Transverse colon (tissue), 4 donors: Measurements from ENCODE around the gene SRGAP1. TPM values are rescaled to one million over a fixed set of nuclear protein-coding genes. Genes with fewer than 3 reads are reported as not detected.

Experiments
- DNase-seq: peaks from one replicate; pipeline ENCODE4 v3.0.0-alpha.2; 2019
- H3K27ac ChIP-seq, 4 donors: fragments of 200-600 bp; sonication (generic); 2 replicates each; pipeline ENCODE4 v1.5.1; 2016 to 2018; ENCODE audit warnings: inconsistent platforms in 4 of 4
- H3K27me3 ChIP-seq: fragments of 200-600 bp; sonication (generic); 2 replicates; pipeline ENCODE4 v1.5.1; 2017; ENCODE audit warnings: inconsistent platforms
- H3K36me3 ChIP-seq, 4 donors: fragments of 200-600 bp; sonication (generic); 2 replicates each; pipeline ENCODE4 v1.5.1; 2017 to 2019; ENCODE audit warnings: inconsistent platforms in 4 of 4
- H3K4me1 ChIP-seq, 4 donors: fragments of 200-600 bp; sonication (generic); 2 replicates each; pipeline ENCODE4 v1.5.1; 2017 to 2020; ENCODE audit warnings: inconsistent platforms in 4 of 4
- H3K4me3 ChIP-seq, 4 donors: fragments of 200-600 bp; sonication (generic); 1 replicate in 1 of 4; 2 replicates in 3 of 4; pipeline versions ENCODE4 v1.5.1 to v1.6.1; 2017 to 2019; ENCODE audit warnings: inconsistent platforms in 4 of 4
- H3K9me3 ChIP-seq, 2 donors: fragments of 200-600 bp; sonication (generic); 2 replicates each; pipeline ENCODE4 v1.5.1; 2017 to 2019; ENCODE audit warnings: inconsistent platforms in 2 of 2
- EP300 ChIP-seq: sonication (generic); formaldehyde crosslinking; IDR thresholded peaks from one replicate; pipeline ENCODE4 v1.6.1; 2017; ENCODE audit warnings: antibody characterized with exemption, low read depth
- POLR2A ChIP-seq: fragments of 450-650 bp; IDR thresholded peaks from one replicate; pipeline ENCODE4 v1.6.1; 2016; ENCODE audit warnings: antibody characterized with exemption, mild to moderate bottlenecking, moderate library complexity
- POLR2AphosphoS5 ChIP-seq, 3 donors: sonication (generic); formaldehyde crosslinking; IDR thresholded peaks; one replicate each; pipeline ENCODE4 v1.6.1; 2016; ENCODE audit warnings: antibody characterized with exemption in 3 of 3
- WGBS, 2 donors: methylation state at CpG; one replicate each; pipeline ENCODE4 v1.1.5; 2018; ENCODE audit warnings: low coverage in 1 of 2; 5-methylcytosine and 5-hydroxymethylcytosine counted together
- in situ Hi-C, 4 donors: fragments of 200-750 bp; cut with MboI; loops; one replicate each; pipeline versions ENCODE4 v1.15.0 to v1.15.1; 2017; ENCODE audit warnings: low sequenced_read_pairs in 3 of 4, low pct_ligation_motif_present in 1 of 4, low pct_unique_long_range_greater_than_20kb in 1 of 4
- intact Hi-C: fragments of 100-400 bp; cut with DNase I; formaldehyde crosslinking; loops from one replicate; pipeline ENCODE4 v1.15.1; 2023; ENCODE audit warnings: low total_unique reads
- total RNA-seq, 4 donors: library from RNA; depleted of rRNA; stranded (reverse); fragments of >200 nt; gene quantifications; one replicate each; pipeline ENCODE4 v1.1.0, GENCODE V29; 2016
- TF ChIP-seq, protein P1 (sequence below), 5 experiments: fragments of 200-600 bp in 3 of 5; fragments of 450-650 bp in 2 of 5; sonication (generic) in 3 of 5; IDR thresholded peaks; 1 replicate in 2 of 5; 2 replicates in 3 of 5; pipeline ENCODE4 v1.5.1; 2016 to 2017; ENCODE audit warnings: antibody characterized with exemption in 5 of 5, inconsistent platforms in 3 of 5, mild to moderate bottlenecking in 2 of 5, moderate library complexity in 1 of 5

SRGAP1 gene
- total RNA-seq, 4 donors from 2014 or later = 16.0 to 720 (median 51.4) TPM

DNA sequence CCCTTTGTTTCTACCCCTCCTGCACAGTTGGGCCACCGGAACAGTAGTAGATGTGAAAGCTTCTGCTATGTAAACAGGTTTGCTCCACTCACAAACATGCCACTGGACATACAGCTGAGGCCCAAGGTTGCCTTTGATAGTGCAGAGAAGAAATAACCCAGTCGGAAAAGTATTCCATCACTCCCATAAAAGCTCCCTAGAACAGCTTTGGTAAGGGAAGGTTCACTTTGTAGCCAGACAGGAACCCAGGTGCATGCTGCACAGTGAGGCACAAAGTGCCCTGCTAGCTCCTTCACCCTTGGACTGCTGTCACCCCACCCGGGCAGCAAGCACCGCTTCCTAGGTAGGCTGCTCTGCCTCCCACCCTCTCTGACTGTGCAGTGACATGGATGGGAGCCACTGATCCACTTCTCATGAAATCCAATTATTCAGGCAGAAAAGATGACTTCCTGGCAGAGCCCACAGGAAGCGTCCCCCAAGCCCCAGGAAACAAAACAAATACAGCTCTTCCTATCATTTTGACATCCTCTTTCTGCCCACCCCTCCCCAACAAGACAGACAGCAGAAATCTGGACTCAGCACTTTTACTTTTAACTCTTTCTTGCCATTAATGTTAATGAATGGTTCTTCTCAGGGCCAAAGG lies 100.2 kb downstream of the SRGAP1 start:
- Histone ChIP-seq H3K4me3 (no peak overlapping the region), H3K36me3 (no peaks in the 10 kb centered on the region), H3K27ac (peak overlapping the region in 1 of 4 donors; percentile 15), H3K4me1 (peaks cover 0 to 12% (median 2%) of the 10 kb centered on the region in 4 donors), H3K27me3 (no peaks in the 10 kb centered on the region), H3K9me3 (no peaks in the 10 kb centered on the region)
- in situ Hi-C loops (no loop called here), intact Hi-C loops (no loop called here)
- WGBS, 2 donors = 64 to 71% methylated on average over 2 to 5 of the region's 5 CpGs
- TF ChIP-seq POLR2AphosphoS5 (IDR thresholded peaks at IDR 0.05) = no peak
- TF ChIP-seq EP300 = no peak
- no peak for TF ChIP-seq POLR2A
- TF ChIP-seq, protein P1, sequence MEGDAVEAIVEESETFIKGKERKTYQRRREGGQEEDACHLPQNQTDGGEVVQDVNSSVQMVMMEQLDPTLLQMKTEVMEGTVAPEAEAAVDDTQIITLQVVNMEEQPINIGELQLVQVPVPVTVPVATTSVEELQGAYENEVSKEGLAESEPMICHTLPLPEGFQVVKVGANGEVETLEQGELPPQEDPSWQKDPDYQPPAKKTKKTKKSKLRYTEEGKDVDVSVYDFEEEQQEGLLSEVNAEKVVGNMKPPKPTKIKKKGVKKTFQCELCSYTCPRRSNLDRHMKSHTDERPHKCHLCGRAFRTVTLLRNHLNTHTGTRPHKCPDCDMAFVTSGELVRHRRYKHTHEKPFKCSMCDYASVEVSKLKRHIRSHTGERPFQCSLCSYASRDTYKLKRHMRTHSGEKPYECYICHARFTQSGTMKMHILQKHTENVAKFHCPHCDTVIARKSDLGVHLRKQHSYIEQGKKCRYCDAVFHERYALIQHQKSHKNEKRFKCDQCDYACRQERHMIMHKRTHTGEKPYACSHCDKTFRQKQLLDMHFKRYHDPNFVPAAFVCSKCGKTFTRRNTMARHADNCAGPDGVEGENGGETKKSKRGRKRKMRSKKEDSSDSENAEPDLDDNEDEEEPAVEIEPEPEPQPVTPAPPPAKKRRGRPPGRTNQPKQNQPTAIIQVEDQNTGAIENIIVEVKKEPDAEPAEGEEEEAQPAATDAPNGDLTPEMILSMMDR (IDR thresholded peaks at IDR 0.05) = no peak
- no peak for DNase-seq

DNA sequence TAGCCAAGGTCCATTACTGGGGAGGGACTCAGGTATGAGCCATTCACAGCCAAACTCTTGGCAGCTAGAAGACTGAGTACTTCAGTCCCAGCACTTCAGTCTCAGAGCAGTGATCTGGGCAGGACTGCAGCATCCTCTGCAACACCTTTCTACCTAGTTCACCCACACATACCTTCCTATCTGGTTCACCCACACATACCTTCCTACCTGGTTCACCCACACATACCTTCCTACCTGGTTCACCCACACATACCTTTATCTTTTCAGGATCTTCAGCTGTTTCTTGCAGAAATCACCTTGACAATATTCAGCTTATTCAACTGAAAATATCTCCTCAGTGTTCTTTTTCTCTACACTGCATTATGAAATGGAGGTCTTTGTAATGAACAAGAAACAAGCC lies 101.3 kb downstream of the SRGAP1 start:
- Histone ChIP-seq H3K36me3 (no peaks in the 10 kb centered on the region), H3K9me3 (no peaks in the 10 kb centered on the region), H3K4me1 (peaks cover 0 to 21% (median 7%) of the 10 kb centered on the region in 4 donors), H3K27ac (no peak overlapping the region), H3K4me3 (no peak overlapping the region), H3K27me3 (no peaks in the 10 kb centered on the region)
- in situ Hi-C loops = no loop called here
- no peak for TF ChIP-seq POLR2A
- no peak for TF ChIP-seq POLR2AphosphoS5 (IDR thresholded peaks at IDR 0.05)
- TF ChIP-seq EP300 = no peak
- intact Hi-C loops = no loop called here
- no peak for DNase-seq

DNA sequence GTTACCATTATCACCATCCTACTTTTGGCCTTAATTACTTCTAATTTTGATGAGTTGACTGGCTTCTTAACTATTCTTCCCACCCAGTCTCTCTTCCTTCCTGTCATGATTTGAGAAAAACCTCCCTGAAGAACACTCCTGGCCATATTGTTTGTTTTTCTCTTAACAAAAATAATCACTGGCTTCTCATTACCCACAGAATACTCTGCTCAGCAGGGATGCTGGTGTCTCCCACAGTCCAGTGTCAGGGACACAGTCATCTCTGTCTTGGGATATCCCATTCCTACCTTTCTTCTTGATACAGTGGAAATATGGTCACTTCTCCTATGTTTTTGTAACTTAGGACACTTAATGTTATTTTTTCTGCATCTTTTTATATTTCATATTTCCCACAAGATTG lies 103.7 kb downstream of the SRGAP1 start:
- DNase-seq = no peak
- no peak overlapping the region for H3K27ac ChIP-seq
- peaks cover 0 to 14% (median 7%) of the 10 kb centered on the region in 4 donors for H3K4me1 ChIP-seq
- no peaks in the 10 kb centered on the region for H3K27me3 ChIP-seq
- H3K36me3 ChIP-seq = no peaks in the 10 kb centered on the region
- H3K9me3 ChIP-seq = no peaks in the 10 kb centered on the region
- no peak overlapping the region for H3K4me3 ChIP-seq
- in situ Hi-C loops = no loop called here
- TF ChIP-seq, protein P1 (IDR thresholded peaks at IDR 0.05) = no peak
- TF ChIP-seq POLR2A (no peak), EP300 (no peak)
- intact Hi-C loops = no loop called here

DNA sequence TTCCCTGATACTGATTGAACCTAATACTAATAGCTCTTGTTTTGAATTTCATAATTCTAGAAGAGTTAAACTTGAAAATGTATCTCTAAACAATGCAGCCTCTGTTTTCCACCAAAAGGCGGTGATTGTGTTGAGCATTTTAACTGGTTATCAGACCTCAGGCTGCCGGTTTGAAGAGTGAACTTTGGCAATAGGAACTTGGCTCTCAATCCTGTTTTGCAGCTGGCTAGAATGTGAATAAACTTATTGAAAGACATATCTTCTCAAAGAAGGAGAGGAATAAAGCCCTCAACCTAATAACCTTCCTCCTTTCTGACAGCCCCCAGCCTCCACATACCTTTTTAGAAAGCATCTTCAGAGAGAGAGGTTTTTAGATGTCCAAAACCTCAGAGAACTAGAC lies 105.4 kb downstream of the SRGAP1 start:
- in situ Hi-C loops = no loop called here
- H3K27me3 ChIP-seq = no peaks in the 10 kb centered on the region
- H3K4me1 ChIP-seq = peaks cover 0 to 16% (median 7%) of the 10 kb centered on the region in 4 donors
- 24 to 61% methylated on average over 2 of the region's 2 CpGs for WGBS, 2 donors
- peak overlapping the region; percentile 3 to 45 (median 24) for H3K27ac ChIP-seq
- intact Hi-C loops = no loop called here
- H3K36me3 ChIP-seq = no peaks in the 10 kb centered on the region
- H3K9me3 ChIP-seq = no peaks in the 10 kb centered on the region
- no peak for DNase-seq
- H3K4me3 ChIP-seq = no peak overlapping the region
- TF ChIP-seq POLR2A (no peak), EP300 (no peak), POLR2AphosphoS5 (IDR thresholded peaks at IDR 0.05) (no peak)
- TF ChIP-seq, protein P1 (IDR thresholded peaks at IDR 0.05) = no peak

DNA sequence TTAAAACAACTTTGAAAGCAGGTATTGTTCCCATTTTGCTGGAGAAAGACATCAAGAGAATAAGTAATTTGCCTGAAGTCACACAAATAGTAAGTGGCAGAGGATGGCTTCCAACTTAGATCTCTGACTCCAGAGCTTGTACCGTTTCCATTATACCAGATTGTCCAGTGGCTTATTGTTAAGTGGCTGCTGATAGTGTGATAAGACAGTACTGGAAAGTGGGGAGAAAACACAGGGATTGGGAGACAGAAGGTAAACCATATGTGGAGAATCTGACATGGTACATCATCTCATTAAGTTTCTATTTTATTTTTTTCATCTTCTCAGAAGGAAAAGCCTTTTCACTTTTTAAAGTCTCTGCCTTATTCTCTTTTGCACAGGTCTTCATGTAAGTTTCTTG lies 108.5 kb downstream of the SRGAP1 start:
- intact Hi-C loops (no loop called here), in situ Hi-C loops (no loop called here)
- DNase-seq = no peak
- Histone ChIP-seq H3K27ac (no peak overlapping the region), H3K27me3 (no peaks in the 10 kb centered on the region), H3K9me3 (no peaks in the 10 kb centered on the region), H3K36me3 (no peaks in the 10 kb centered on the region), H3K4me3 (no peak overlapping the region), H3K4me1 (peaks cover 0 to 23% (median 10%) of the 10 kb centered on the region in 4 donors)
- TF ChIP-seq POLR2A = no peak
- TF ChIP-seq EP300 = no peak
- no peak for TF ChIP-seq POLR2AphosphoS5 (IDR thresholded peaks at IDR 0.05)
- TF ChIP-seq, protein P1 (IDR thresholded peaks at IDR 0.05) = no peak
- 88 to 100% methylated on average over 1 of the region's 1 CpG for WGBS, 2 donors
